NAMALWA (cell line): ENCODE measurements around the gene ELF3.
"Not testable (repeated sequence)": the region's sequence is repeated elsewhere in the genome, so short reads cannot be mapped to it uniquely, and the experiment has no call there.

Experiments used
- DNase-seq: peaks from one replicate; pipeline ENCODE4 v3.0.0-alpha.2; 2015; ENCODE audit warnings: low spot score

The ELF3 gene

GRCh38 chr1:202010180-202011015 is at the start of gene ELF3:
Gene ELF3, plus strand, starts transcription at chr1:202010587. Its CDS starts 550 bp downstream, at chr1:202011137.
- peak; percentile 43 for DNase-seq

- DNase-seq = not testable (repeated sequence)
Measured at GRCh38 chr1:201962382-201962781, 48.0 kb upstream of the ELF3 start.

- no peak for DNase-seq
Measured at GRCh38 chr1:201964261-201964660, 46.1 kb upstream of the ELF3 start.

GRCh38 chr1:201966171-201966570 is 44.2 kb upstream of the ELF3 start:
- no peak for DNase-seq

- no peak for DNase-seq
Measured at GRCh38 chr1:201968202-201968925, 42.0 kb upstream of the ELF3 start.

GRCh38 chr1:201970334-201971159 is 39.8 kb upstream of the ELF3 start:
- no peak for DNase-seq

GRCh38 chr1:201982082-201982622 is 28.2 kb upstream of the ELF3 start:
- no peak for DNase-seq

- peak; percentile 59 for DNase-seq
Measured at GRCh38 chr1:201982623-201983379, 27.6 kb upstream of the ELF3 start, which contains the start of gene RNPEP. Gene RNPEP, plus strand, starts transcription at chr1:201982648. Its CDS starts 19 bp downstream, at chr1:201982667.

- peak; percentile 39 for DNase-seq
Measured at GRCh38 chr1:201983380-201983805, 27.0 kb upstream of the ELF3 start.

GRCh38 chr1:201984446-201984845 is 25.9 kb upstream of the ELF3 start:
- no peak for DNase-seq

- no peak for DNase-seq
Measured at GRCh38 chr1:201985355-201985754, 25.0 kb upstream of the ELF3 start.

- DNase-seq = no peak
Measured at GRCh38 chr1:201988601-201989000, 21.8 kb upstream of the ELF3 start.

GRCh38 chr1:201989354-201990128 is 20.8 kb upstream of the ELF3 start:
- DNase-seq = no peak

- no peak for DNase-seq
Measured at GRCh38 chr1:201990427-201990826, 20.0 kb upstream of the ELF3 start.

- peak; percentile 65 for DNase-seq
Measured at GRCh38 chr1:201999625-202000238, 10.7 kb upstream of the ELF3 start.

GRCh38 chr1:202002507-202002906 is 7.9 kb upstream of the ELF3 start:
- DNase-seq = no peak

GRCh38 chr1:202004711-202005110 is 5.7 kb upstream of the ELF3 start:
- DNase-seq = no peak

GRCh38 chr1:202005958-202006357 is 4.4 kb upstream of the ELF3 start:
- DNase-seq = no peak

- no peak for DNase-seq
Measured at GRCh38 chr1:202007304-202007703, 3.1 kb upstream of the ELF3 start.
